ENCODE measurements around the gene FGF12.

The FGF12 gene

DNA sequence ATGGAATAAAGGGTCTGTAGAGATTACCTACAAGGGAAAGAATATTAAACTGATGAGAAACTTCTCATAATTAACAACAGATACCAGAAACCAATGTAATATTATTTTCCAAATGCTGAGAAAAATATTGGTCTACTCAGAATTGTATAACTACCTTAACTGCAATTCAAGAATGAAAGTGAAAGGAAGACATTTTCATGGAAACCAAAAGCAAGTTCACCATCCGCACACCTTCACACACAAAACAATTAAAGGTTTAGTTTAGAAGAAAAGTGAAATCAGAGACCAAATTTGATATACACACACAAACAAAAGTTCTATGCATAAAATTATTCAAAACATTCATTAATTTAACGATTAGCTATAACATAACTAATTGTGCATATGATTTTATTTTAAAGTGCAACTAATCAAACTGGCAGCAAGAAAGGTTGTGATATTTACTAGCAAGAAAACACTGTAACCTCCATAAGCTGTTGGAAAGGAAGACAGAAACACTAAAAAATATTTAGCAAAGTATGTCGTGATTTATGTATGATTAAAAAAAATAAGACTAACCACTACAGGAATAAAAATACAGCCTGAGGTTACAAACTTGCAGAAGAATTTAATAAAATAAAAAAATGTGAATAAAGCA lies 395.5 kb downstream of the FGF12 start:
- Histone ChIP-seq H3K27me3 (ENCODE audit: low read length) (no peaks in the 10 kb centered on the region), H3K9me2 (replicated peaks; ENCODE audit: insufficient read depth, low read length) (no peaks in the 10 kb centered on the region), H3K4me2 (ENCODE audit: low read depth, low read length, poor library complexity, severe bottlenecking) (no peak overlapping the region), H3K27ac (ENCODE audit: low read depth, low read length) (no peak overlapping the region), H3K9ac (ENCODE audit: low read length) (no peak overlapping the region), H3K36me3 (ENCODE audit: low read length) (no peaks in the 10 kb centered on the region), H3K4me3 (ENCODE audit: insufficient read depth, low read length, poor library complexity, severe bottlenecking) (no peak overlapping the region), H3F3A (ENCODE audit: insufficient read depth) (no peaks in the 10 kb centered on the region), H4K20me1 (ENCODE audit: low read depth, low read length) (no peaks in the 10 kb centered on the region), H3K9me3 (ENCODE audit: insufficient read depth, low read length) (no peaks in the 10 kb centered on the region), H2AFZ (ENCODE audit: low read depth, low read length, severe bottlenecking) (no peak overlapping the region), H3K79me2 (ENCODE audit: insufficient read depth, low read length) (no peaks in the 10 kb centered on the region)
- TF ChIP-seq, protein P1, sequence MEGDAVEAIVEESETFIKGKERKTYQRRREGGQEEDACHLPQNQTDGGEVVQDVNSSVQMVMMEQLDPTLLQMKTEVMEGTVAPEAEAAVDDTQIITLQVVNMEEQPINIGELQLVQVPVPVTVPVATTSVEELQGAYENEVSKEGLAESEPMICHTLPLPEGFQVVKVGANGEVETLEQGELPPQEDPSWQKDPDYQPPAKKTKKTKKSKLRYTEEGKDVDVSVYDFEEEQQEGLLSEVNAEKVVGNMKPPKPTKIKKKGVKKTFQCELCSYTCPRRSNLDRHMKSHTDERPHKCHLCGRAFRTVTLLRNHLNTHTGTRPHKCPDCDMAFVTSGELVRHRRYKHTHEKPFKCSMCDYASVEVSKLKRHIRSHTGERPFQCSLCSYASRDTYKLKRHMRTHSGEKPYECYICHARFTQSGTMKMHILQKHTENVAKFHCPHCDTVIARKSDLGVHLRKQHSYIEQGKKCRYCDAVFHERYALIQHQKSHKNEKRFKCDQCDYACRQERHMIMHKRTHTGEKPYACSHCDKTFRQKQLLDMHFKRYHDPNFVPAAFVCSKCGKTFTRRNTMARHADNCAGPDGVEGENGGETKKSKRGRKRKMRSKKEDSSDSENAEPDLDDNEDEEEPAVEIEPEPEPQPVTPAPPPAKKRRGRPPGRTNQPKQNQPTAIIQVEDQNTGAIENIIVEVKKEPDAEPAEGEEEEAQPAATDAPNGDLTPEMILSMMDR (IDR thresholded peaks at IDR 0.05; ENCODE audit: insufficient read depth, low read length, poor library complexity, severe bottlenecking) = no peak
- no peak for TF ChIP-seq EZH2phosphoT487 (conservative IDR thresholded peaks at IDR 0.05; ENCODE audit: low read length)

DNA sequence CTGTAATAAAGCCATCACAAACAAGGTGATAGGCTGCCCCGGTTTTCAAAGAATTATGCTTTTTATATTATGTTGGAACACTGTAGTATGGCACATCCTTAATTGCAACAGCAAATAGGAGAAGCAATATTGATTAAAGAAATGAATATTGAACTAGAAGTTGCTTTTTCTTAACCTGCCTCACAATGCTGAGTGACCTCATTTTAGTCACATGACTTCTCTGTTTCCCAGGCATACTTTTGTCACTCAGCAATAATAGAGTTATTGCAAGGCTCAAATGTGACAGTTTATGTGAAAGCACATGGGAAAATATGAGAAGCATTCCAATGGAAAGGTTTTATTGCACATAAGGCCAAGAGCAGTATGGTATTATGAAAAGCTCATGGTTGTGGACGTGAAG lies 400.7 kb downstream of the FGF12 start:
- no peaks in the 10 kb centered on the region for H3K36me3 ChIP-seq (ENCODE audit: low read length)
- no peaks in the 10 kb centered on the region for H3K27me3 ChIP-seq (ENCODE audit: low read length)
- no peak overlapping the region for H3K9ac ChIP-seq (ENCODE audit: low read length)
- no peak overlapping the region for H3K27ac ChIP-seq (ENCODE audit: low read depth, low read length)
- H2AFZ ChIP-seq (ENCODE audit: low read depth, low read length, severe bottlenecking) = no peak overlapping the region
- no peaks in the 10 kb centered on the region for H4K20me1 ChIP-seq (ENCODE audit: low read depth, low read length)
- H3K4me3 ChIP-seq (ENCODE audit: insufficient read depth, low read length, poor library complexity, severe bottlenecking) = no peak overlapping the region
- H3K9me3 ChIP-seq (ENCODE audit: insufficient read depth, low read length) = no peaks in the 10 kb centered on the region
- TF ChIP-seq, protein P1 (IDR thresholded peaks at IDR 0.05; ENCODE audit: insufficient read depth, low read length, poor library complexity, severe bottlenecking) = no peak
- TF ChIP-seq EZH2phosphoT487 (conservative IDR thresholded peaks at IDR 0.05; ENCODE audit: low read length) = no peak
- no peaks in the 10 kb centered on the region for H3K9me2 ChIP-seq (replicated peaks; ENCODE audit: insufficient read depth, low read length)
- H3K4me2 ChIP-seq (ENCODE audit: low read depth, low read length, poor library complexity, severe bottlenecking) = no peak overlapping the region
- no peaks in the 10 kb centered on the region for H3F3A ChIP-seq (ENCODE audit: insufficient read depth)
- no peaks in the 10 kb centered on the region for H3K79me2 ChIP-seq (ENCODE audit: insufficient read depth, low read length)

DNA sequence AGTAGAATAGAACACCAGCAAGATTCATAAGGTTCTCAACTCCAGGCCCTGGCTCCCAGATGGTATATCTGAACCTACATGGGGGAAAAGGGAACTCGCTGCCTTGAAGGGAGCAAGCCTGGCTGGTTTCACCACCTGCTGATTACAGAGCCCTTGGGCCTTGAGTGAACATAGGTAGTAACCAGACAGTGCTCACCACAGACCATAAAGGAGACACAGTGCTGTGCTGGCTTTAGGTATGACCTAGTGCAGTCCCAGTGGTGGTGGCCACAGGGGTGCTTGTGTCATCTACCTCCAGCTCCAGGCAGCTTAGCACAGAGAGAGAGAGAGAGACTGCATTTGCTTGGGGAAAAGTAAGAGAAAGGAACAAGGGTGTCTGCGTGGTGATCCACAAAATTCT lies 409.8 kb downstream of the FGF12 start:
- TF ChIP-seq, protein P1 (IDR thresholded peaks at IDR 0.05; ENCODE audit: insufficient read depth, low read length, poor library complexity, severe bottlenecking) = no peak
- TF ChIP-seq EZH2phosphoT487 (conservative IDR thresholded peaks at IDR 0.05; ENCODE audit: low read length) = no peak
- no peak overlapping the region for H3K4me3 ChIP-seq (ENCODE audit: insufficient read depth, low read length, poor library complexity, severe bottlenecking)

More for the DNA sequence above, 409.8 kb downstream of the FGF12 start:
- Histone ChIP-seq H3K9ac (ENCODE audit: low read length) (no peak overlapping the region), H3K4me2 (ENCODE audit: low read depth, low read length, poor library complexity, severe bottlenecking) (no peak overlapping the region), H3K79me2 (ENCODE audit: insufficient read depth, low read length) (no peaks in the 10 kb centered on the region), H3K27me3 (ENCODE audit: low read length) (no peaks in the 10 kb centered on the region), H3K9me2 (replicated peaks; ENCODE audit: insufficient read depth, low read length) (no peaks in the 10 kb centered on the region), H3K9me3 (ENCODE audit: insufficient read depth, low read length) (no peaks in the 10 kb centered on the region), H3F3A (ENCODE audit: insufficient read depth) (no peaks in the 10 kb centered on the region), H2AFZ (ENCODE audit: low read depth, low read length, severe bottlenecking) (no peak overlapping the region), H4K20me1 (ENCODE audit: low read depth, low read length) (no peaks in the 10 kb centered on the region), H3K36me3 (ENCODE audit: low read length) (no peaks in the 10 kb centered on the region), H3K27ac (ENCODE audit: low read depth, low read length) (no peak overlapping the region)

All from SU-DHL-6 (cell line).